Stimulated activated CD8-positive, alpha-beta memory T cell treated with anti-CD3 and anti-CD28 coated beads, Interleukin-12 subunit alpha, Interleukin-12 subunit beta, amount 100 ng/mL, for 4 hours (primary cell): ENCODE results near the gene CCR1.

Experiments
- DNase-seq: peaks from one replicate; pipeline ENCODE4 v3.0.0-alpha.2; 2020; ENCODE audit warnings: low read depth

CCR1 gene

DNA sequence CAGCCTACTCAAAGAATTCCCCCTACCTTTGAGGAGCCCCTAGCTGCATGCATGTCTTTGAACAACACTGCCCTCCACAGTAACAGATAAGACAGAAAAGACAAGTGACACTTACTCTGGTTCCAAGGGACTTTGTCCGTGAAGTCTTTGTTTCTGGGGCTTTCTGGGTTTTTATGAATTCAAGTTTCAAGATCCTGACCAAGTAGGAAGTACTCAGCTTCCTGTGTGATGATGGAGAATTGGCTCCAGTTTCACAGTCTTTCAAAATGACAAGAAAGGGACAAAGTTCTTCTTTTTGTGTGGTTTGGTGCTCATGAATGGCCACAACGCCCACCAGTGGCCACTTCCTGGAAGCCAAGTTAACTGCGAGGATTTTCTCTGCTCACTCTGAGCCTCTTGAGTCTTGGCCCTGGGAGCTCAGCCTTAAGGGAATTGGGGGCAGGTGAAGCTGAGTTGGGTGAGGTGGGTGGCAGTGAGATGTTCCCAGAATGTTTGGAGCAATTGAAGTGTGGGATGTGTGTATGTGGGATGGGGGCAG, at the start of gene CCR1:
Gene CCR1 (minus strand): TSS at position 147 of the 538 bp plus-strand sequence. CDS start 4,000 bp downstream, outside the sequence.
- DNase-seq, result peak; percentile 14

DNA sequence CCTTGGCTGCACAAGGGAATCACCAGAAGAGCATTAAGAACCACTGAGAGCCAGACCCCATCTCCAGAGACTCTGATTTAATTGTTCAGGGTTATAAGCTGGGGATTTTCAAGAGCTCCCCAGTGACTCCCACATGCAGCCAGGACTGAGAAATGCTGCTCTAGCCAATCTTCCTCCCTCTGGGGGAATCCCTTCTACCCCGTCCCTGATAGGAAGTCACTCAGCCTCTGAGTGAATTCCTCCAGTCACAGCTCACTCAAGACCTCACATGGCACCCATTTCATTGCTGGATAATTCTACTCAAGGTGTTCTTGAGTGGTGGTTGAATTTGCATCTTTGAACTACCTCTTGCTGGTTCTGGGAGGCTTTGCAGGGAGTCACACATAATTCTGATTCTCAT, 44.9 kb upstream of the CCR1 start:
- no peak for DNase-seq

DNA sequence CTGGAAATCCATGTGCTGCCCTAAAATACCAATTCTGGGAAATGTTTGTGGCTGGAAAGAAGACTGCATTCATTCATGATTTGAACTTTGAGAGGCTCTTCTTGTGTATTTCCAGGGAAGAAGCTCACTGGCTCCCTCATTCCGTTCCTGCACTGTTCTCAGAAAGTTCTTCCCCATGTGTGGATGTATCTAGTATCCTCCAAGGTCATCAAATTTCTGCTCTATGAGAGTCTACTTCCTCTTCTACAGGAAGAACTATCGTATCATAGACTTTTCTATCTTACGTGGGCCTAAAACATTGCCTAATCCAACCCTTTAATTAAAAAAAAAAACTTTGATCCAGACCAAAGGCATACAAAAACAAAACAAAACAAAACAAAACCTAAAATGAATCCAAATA, 37.0 kb upstream of the CCR1 start:
- no peak for DNase-seq

DNA sequence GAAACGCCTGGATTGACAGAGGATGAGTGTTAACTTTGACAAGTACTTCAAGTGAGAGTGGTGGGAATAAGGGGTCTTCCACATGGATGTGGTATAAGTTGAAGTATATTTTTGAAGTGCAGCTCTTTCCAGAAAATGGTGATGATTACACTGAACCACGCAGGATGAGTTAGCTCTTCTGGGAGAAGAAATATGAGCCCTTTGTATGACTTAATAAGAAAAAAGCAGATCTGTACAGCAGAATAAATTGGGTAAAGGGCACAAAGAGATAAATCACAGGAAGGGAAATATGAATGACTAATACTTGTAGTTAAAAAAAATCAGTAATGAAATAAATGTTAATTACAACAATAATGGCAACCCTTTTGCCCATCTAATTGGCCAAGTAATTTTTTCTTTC, 35.4 kb upstream of the CCR1 start:
- DNase-seq, result no peak

DNA sequence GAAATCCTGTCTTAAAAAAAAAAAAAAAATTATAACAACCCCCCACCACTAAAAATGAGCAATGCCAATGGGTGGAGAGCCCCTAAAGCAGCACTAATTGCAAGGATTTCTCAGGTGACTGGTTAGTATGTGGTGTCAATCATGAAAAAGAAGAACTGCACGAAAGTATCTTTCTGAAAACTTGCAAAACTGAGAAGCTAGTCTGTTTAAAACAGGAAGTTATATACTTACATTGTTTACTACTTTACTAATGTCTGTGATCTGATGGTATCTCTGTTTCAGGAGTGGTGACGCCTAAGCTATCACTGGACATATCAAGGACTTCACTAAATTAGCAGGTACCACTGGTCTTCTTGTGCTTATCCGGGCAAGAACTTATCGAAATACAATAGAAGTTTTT, 34.0 kb upstream of the CCR1 start, which contains the start of gene CCR3:
Gene CCR3 (plus strand): TSS at position 341 of the 400 bp plus-strand sequence. CDS start 22,699 bp downstream, outside the sequence.
- no peak for DNase-seq

DNA sequence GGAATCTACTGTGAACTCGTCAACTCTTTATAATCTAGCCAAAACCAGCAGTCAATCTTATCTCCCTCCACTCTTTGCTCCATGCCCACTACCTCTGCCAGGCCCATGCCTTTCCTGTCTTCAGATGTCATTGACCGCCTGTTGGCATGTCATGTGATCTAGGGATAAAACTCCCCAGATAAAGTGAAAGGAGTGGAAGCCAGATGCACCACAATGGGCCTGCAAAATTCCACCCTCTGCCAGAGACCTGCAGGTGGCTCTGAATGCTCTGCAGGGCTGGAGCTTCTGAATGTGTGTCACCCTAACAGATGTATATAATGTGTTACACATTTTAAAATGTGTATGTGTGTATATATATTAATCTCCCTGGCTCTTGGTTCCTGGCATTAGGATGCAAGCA, 31.8 kb upstream of the CCR1 start:
- DNase-seq, result no peak

DNA sequence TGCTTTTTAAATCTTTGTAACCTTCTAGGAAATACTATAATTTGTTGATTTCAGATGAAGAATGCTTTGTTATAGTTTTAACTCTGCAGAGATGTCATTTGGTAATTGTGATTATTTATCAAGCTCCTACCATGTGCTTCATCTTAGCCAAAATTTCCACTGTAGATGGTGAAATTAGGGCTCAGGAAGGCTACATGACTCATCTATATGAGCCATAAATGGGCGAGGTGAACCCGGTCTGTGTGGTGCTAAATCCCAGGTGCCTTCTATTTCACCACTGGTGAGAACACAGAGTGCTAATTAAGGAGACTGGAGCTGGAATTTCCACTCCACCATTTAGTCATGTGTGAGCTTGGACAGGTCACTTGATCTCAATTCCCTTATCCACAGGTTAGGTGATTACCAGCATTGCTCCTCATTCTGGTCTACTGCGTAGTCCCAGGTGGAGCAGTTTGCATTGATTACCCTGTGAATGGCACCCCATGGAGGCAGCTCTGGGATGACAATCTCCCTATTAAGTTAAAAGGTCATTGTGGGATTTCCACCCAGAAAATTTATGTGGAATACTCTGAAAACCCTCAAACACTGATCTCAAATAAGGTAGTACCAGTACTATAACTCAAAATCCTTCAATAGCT, 31.3 kb upstream of the CCR1 start:
- no peak for DNase-seq

DNA sequence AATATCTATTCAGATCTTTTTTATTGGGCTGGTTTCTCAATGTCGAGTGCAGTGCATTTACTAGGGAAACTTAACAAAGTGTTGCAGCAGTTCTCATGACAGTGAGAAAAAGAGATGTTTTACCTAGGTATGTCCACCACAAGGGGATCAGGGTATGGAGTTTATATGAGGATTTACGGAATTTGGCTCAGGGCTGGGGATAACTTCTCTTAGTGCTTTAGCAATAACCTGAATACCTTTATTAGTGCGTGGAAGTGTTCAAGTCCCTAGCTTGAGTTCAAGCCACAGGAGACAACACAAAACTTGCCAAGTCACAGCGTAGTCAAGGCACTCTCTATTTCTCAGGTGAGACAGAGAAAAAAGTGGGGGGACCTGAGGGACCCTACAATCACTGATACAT, 30.3 kb upstream of the CCR1 start:
- DNase-seq, result no peak

DNA sequence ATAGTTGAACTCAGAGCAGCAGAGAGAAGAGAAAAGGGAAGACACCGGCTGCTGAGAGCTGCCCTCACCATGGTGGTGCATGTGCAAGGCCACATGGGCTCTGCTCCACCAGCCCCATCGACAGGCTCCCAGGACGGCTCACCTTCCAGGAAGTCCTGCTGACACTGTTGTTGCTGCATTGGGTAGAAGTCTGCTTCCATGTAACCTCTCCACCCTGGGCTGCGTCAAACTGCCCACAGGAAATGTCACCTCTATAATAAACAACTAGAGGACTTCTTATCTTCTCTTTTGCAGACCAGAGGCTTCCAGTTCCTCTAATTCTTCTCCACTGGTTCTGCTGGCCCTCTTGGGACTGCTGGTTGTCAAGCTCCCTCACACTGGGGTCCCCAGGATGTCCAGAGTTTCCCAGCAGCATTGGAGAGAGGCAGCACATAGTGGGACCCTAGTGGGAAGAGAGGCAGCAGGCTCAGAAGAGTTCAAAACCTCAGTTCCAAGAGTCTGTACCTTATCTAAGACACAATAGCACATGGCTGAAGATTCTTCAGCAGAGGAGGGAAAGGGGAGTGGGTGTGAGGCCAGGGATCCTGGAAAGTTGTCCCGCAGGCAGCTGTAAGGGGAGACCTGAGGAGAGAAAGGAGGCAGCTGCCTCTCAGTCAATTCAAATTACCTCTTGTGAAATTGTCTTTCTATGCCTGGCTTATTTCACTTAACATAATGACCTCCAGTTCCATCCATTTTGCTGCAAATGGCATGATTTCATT, 28.4 kb upstream of the CCR1 start:
- DNase-seq, result no peak

DNA sequence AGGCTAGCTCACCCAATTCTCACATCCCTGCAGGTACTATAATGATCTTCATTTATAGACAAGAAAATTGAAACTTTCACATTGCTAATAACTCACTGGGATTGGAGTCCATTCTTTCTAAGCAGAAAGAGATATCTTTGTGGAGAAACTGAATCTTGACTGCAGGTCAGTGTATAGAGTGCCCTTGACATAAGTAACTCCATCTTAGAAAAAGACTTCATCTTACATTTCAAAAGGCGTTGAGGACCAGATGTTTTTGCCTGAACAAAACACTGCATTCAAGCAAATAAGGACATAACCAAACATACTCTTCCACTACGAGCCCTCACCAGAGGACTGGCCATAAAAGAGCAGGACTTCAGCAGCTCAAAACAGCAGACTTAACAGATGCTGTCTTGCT, 27.3 kb upstream of the CCR1 start:
- no peak for DNase-seq

DNA sequence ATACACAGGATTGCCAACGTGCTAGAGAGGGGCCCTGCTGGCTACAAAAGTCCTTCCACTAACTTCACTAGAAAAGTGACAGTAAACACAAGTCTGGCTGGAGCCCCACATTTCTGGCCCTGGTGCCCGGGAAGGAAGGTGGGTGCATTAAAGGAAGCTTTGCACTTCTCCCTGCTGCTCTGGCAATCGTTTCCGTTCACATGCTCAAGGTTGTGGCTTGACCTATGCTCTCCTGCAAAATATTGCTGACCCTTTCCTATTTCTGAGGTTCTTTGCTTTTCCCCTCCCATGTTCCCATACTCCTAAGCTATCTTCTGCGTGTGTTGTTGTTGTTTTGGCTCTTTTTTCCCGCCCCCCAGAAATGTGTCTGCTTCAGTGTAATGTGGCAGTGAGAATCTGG, 25.1 kb upstream of the CCR1 start:
- DNase-seq, result no peak

DNA sequence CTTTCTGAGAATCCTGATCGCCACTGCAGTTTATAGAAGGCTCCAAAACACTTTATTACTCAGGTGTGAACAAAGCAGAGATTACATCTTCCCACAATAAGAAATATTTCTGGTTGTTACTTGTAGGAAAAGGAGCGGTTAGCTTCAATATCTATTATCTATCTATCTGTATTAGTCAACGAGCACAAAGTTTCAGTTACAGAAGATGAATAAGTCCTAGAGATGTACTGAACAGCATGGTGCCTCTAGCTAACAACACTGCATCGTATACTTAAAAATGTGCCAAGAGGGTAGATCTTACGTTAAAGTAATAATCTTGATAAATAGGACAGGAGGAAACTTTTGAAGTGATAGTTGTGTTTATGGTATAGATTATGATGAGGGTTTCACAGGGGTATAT, 23.2 kb upstream of the CCR1 start:
- no peak for DNase-seq

DNA sequence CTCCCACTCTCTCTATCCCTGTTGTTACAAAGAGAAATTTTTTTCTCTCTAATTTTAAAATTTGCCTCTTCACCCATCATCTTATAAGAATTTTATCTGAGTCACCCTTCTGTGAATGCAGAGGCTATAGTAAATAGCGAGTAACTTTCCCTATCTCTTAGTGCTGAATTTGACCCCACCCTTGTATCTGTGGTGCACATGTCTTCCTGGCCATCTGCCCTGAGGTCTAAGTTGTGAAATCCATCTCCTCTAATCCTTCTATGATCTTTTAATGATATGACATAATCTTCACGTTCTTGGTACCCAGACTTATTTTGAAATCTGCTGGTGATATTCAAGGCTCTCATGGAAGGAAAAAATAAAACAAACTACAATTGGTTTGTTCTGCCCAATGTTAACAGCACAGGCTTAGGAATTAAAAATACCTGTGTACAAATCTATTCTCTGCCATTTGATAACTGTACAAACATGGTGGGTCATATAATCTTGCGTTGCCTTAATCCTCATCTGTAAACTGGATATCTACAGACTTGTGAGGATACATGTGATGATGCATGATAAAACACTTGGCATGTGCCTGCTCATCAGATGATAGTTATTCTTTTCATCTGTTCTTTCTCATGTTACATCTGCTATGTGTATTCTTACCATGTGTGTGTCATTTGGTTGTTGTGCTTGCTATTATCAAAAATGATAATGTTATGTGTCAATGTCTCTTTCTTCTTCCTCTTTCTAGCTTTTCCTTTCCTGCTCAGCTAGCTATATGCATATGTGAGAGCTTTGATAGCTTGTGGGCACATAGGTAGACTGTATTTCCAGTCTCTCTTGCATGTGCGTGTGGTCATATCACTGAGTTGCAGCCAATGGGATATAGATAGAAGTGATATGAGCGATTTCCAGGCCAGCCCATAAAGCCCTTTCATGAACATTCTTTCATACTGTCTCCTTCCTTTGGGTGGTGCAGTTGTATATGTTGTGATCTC, 20.4 kb upstream of the CCR1 start:
- DNase-seq, result no peak

DNA sequence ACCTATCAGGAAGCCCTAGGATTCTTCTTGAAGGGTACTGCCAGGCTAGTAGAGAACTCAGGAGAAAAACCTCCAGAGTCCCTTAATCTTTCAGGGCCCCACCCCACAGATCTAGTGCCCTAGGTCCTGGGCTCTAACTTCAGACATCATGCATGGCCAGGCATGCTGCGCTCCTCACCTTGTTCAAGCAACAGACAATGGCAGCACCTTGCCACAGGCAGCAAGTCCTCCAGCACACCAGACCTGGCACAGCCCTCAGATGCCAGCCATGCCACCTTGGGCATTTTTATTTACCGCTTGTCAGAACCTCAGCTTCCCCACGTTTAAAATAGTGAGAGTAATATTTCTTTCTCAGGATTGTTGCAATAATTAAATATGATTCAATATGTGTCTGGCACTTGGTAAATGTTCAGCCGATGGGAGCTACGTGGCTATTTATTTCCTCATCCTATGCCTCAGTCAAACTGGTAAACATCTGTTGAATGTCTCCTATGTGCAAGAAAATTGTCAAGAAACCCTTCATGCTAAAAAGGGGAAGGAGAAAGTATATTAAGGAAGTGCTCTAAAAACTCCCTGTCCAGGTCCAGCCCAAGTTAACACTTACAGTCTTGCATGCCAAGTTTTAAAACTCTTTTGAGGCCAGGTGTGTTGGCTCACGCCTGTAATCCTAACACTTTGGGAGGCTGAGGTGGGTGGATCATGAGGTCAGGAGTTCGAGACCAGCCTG, 14.5 kb upstream of the CCR1 start:
- DNase-seq, result no peak

DNA sequence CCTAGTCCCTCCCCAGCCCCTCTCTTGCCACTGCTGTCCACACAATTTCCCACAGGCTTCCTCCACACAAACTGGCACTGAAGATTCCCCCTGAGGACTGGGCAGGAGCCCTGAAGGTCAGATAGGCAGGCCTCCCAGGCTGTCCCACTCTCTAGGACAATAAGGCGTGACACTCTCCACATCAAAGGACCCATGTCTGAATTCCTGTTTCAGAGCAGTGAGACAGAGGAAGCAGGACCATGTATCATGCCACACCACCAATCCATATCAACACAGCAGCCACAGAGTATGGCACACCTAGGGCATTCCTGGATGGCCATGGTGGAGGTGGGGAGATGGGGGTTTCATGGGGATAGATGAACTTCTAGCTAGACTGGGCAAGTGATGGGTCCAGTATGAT, 13.8 kb upstream of the CCR1 start:
- no peak for DNase-seq

DNA sequence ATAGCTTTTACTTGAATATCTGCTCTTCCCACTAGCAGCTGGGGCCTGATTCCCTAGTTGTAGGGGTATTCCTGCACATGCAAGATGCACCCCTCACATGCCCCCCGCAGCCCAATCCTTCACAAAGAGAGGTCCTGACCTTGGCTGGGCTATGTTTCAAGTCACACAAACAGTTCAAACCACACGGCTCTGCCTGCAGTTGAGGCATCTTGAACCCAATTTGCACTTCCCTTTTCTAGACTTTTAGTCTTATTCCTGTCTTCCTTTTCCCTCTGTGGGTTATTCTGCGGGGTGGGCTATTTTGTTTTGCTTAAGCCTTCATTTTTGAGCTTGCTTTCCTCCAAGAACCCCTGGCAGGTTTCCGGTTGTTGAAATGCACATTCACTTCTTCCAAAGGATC, 13.3 kb upstream of the CCR1 start:
- no peak for DNase-seq

DNA sequence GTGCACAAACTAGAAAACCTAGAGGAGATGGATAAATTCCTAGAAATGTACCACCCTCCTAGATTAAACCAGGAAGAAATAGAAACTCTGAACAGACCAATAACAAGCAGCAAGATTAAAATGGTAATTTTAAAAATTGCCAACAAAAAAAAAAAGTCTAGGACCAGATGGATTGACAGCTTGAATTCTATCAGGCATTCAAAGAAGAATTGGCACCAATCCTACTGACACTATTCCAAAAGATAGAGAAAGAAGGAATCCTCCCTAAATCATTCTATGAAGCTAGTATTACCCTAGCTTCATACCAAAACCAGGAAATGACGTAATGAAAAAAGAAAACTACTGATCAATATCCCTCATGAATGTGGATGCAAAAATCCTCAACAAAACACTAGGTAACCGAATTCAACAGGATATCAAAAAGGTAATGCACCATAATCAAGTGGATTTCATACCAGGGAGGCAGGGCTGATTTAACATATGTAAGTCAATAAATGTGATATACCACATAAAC, 10.1 kb upstream of the CCR1 start:
- no peak for DNase-seq

DNA sequence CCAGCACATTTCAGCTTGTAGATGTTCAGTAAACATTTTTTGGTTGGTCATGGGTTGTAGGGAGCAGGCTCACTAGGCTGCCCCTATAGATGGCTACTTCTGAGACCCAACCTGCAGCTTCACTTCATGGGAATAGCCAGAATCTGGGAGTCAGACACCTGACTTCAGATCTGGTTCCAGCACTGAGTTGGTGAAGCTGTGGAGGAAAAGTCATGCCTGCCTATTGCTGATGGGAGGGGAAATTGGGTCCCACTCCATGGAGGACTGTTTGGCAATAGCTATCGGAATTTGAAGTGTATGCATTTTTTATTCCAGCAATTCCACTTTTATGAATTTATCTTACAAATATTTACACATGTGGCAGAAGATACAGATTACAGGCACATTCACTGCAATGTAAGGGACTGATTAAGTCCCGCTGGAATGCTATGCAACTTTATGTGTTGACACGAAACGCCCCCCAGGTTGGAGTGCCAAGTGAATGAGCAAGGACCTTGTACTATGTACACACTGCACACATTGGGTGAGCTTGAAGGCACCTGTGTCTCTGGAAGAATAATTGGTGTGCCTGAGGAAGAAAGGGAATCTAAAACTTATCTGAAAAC, 7.8 kb upstream of the CCR1 start:
- DNase-seq, result no peak

DNA sequence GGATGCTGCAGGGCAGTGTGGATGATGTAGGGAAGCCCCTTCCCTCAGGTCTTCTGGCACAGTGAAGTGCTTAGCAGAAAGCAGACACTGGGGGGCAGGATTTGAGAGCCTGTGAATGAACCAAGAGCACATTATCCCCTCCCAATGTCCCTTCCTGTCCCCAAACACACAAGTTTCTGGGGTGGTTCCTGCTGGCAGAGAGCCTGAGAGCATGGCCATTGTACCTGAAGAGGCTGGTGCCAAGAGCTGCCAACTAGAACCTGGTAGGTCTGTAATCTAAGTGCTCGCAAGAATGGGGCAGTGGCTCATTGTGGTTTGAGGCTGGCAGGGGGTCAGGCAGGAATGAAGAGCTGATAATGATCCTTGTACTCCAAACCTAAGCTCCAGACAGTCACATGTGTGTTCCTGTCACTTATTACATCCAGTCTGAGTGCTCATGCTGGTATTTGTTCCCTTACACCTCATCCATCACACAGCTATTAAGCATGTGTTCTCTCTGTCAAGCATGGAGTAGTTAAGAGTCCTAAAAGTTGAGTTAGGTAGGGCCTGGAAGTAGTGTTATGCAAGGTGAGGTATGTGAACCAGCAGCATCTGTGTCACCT, 6.7 kb upstream of the CCR1 start:
- DNase-seq, result no peak

DNA sequence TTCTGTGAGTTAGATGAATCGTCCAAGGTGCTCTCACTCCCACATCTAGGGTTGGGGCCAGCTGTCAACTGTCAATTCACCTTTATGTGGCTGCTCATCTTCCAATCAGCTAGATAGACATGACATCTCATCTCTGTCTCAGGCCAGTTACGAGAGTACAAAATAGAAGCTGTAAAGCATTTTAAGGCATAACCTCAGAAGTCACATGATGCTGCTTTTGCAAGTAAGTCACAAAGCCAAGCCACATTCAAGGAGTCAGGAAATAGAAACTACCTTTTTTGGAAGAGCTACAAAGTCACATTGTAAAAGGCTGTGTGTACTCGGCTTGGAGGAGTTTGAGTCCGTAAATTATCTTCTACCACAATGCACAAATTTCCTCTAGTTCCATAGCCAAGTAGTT, 5.1 kb upstream of the CCR1 start:
- DNase-seq, result no peak

DNA sequence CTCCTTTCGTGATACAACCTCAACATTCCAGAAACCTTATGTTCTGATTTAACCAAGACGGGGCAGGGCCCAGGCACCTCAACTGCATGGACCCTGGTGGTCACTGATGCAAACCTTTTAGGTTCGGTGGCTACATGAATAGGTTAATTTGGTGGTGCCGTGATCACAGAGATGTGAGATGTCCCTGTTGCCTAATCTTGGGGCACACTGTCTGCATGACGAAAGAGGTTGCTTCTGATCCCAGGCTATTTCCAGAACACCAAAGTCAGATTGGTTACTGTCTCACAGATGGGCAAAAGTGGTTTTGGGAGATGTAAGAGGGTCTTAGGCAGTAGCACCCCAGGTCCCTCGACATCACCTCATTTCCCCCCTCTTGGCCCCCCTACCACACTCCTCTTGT, 4.0 kb upstream of the CCR1 start:
- DNase-seq, result no peak
